Vagina (tissue), 2 donors: ENCODE measurements around the gene GLI3. TPM values are rescaled to one million over a fixed set of nuclear protein-coding genes. Genes with fewer than 3 reads are reported as not detected.

Experiments
- DNase-seq, 2 donors: peaks; one replicate each; pipeline ENCODE4 v3.0.0-alpha.2; 2017; ENCODE audit errors: extremely low spot score in 2 of 2
- H3K27ac ChIP-seq: fragments of 200-600 bp; sonication (generic); one replicate; pipeline ENCODE4 v1.5.1; 2019
- H3K27me3 ChIP-seq: fragments of 200-600 bp; sonication (generic); one replicate; pipeline ENCODE4 v1.5.1; 2019
- H3K36me3 ChIP-seq, 2 donors: fragments of 200-600 bp; sonication (generic); one replicate each; pipeline ENCODE4 v1.5.1; 2017 to 2019
- H3K4me1 ChIP-seq: fragments of 200-600 bp; sonication (generic); one replicate; pipeline ENCODE4 v1.5.1; 2019
- H3K4me3 ChIP-seq, 2 donors: fragments of 200-600 bp; sonication (generic); 1 replicate in 1 of 2; 2 replicates in 1 of 2; pipeline ENCODE4 v1.5.1; 2016 to 2019
- H3K9me3 ChIP-seq: fragments of 200-600 bp; sonication (generic); one replicate; pipeline ENCODE4 v1.5.1; 2019
- CTCF ChIP-seq, 3 experiments: fragments of 450-650 bp in 2 of 3; fragments of 200-600 bp in 1 of 3; sonication (generic) in 1 of 3; IDR thresholded peaks; one replicate each; pipeline ENCODE4 v1.5.1; 2017 to 2019; ENCODE audit warnings: antibody characterized with exemption in 3 of 3, mild to moderate bottlenecking in 2 of 3, moderate library complexity in 2 of 3
- POLR2A ChIP-seq, 2 donors: fragments of 450-650 bp; IDR thresholded peaks; one replicate each; pipeline ENCODE4 v1.6.1; 2017; ENCODE audit warnings: antibody characterized with exemption in 2 of 2, mild to moderate bottlenecking in 2 of 2, moderate library complexity in 2 of 2
- POLR2AphosphoS5 ChIP-seq, 2 donors: sonication (generic); formaldehyde crosslinking; IDR thresholded peaks; one replicate each; pipeline ENCODE4 v1.9.0; 2017; ENCODE audit warnings: antibody characterized with exemption in 2 of 2, mild to moderate bottlenecking in 2 of 2, low read depth in 1 of 2; ENCODE audit not compliant: insufficient read depth in 1 of 2
- intact Hi-C: fragments of 100-400 bp; cut with DNase I; formaldehyde crosslinking; loops from one replicate; pipeline ENCODE4 v1.15.1; 2023
- total RNA-seq: library from RNA; depleted of rRNA; stranded (reverse); fragments of >200 nt; gene quantifications from one replicate; pipeline ENCODE4 v1.2.3, GENCODE V29; 2016

The GLI3 gene
- total RNA-seq, 1 donor from 2014 or later: 24.6 TPM

DNA sequence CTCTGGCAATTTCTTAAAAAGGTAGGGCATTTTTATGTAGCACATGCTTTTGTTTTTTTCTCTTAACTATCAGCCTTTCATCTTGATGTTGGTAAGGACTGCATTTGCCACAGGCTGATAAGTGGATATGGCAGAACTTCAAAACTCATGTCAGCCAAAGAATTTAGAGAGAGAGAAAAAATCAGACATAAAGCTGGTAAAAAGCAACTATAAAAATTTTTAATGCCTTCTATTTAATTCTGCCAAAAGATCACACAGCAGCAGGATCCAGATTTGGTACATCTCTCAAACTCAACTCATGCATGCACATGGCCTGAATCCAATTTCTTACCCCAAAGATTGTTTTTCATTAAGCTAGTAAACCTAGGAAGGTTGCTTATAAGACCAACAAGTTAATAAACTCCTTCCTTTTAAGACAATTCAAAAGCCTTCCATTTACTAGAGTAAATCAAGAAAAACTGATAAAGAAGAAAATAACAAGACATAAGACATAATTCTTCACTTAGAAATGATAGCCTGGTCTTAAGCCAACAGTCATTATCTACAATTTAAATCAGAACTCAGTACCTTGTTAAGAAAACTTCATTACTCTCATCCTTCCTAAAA lies 69.3 kb downstream of the GLI3 start:
- DNase-seq: no peak
- TF ChIP-seq POLR2AphosphoS5 (IDR thresholded peaks at IDR 0.05; ENCODE audit: insufficient read depth in 1 of 2, low read depth in 1 of 2) (peak in 1 of 2 donors; percentile 18), POLR2A (IDR thresholded peaks at IDR 0.05) (no peak)
- no peaks in the 10 kb centered on the region for H3K9me3 ChIP-seq
- H3K36me3 ChIP-seq: no peaks in the 10 kb centered on the region
- H3K27me3 ChIP-seq: no peaks in the 10 kb centered on the region
- H3K4me1 ChIP-seq: peaks cover 38% of the 10 kb centered on the region
- no peak overlapping the region for H3K27ac ChIP-seq
- intact Hi-C loops: no loop called here
- no peak overlapping the region for H3K4me3 ChIP-seq

GRCh38 chr7:42167206-42167605 lies 69.8 kb downstream of the GLI3 start:
- TF ChIP-seq CTCF (IDR thresholded peaks at IDR 0.05) (no peak), POLR2AphosphoS5 (IDR thresholded peaks at IDR 0.05; ENCODE audit: insufficient read depth in 1 of 2, low read depth in 1 of 2) (no peak), POLR2A (IDR thresholded peaks at IDR 0.05) (no peak)
- DNase-seq: no peak
- Histone ChIP-seq H3K4me1 (peaks cover 43% of the 10 kb centered on the region), H3K27me3 (no peaks in the 10 kb centered on the region), H3K27ac (no peak overlapping the region), H3K9me3 (no peaks in the 10 kb centered on the region), H3K36me3 (no peaks in the 10 kb centered on the region), H3K4me3 (no peak overlapping the region)
- intact Hi-C loops: no loop called here

DNA sequence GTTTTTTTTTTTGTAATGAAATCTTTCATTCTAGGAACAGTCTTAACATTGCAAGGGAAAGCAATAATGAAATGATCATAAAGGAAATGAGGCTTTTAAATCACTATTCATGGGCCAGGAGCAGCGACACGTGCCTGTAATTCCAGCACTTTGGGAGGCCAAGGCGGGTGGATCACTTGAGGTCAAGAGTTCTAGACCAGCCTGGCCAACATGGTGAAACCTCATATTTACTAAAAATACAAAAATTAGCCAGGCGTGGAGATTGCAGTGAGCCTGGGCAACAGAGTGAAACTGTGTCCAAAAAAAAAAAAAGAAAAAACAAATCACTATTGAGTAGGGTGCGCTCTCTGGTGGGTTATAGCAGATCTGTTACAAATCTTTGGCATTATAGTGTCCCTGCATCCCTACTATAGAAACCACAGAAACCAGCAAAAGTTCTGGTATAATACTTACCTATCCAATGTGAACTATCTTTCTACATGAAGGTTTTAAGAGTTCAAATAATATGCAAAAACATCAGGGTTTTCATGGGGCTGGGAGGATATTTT lies 72.1 kb downstream of the GLI3 start:
- DNase-seq: no peak
- Histone ChIP-seq H3K27ac (no peak overlapping the region), H3K4me1 (peaks cover 55% of the 10 kb centered on the region), H3K27me3 (no peaks in the 10 kb centered on the region), H3K36me3 (no peaks in the 10 kb centered on the region), H3K4me3 (no peak overlapping the region), H3K9me3 (no peaks in the 10 kb centered on the region)
- TF ChIP-seq CTCF (IDR thresholded peaks at IDR 0.05): no peak
- TF ChIP-seq POLR2AphosphoS5 (IDR thresholded peaks at IDR 0.05; ENCODE audit: insufficient read depth in 1 of 2, low read depth in 1 of 2): no peak
- no peak for TF ChIP-seq POLR2A (IDR thresholded peaks at IDR 0.05)
- intact Hi-C loops: no loop called here

DNA sequence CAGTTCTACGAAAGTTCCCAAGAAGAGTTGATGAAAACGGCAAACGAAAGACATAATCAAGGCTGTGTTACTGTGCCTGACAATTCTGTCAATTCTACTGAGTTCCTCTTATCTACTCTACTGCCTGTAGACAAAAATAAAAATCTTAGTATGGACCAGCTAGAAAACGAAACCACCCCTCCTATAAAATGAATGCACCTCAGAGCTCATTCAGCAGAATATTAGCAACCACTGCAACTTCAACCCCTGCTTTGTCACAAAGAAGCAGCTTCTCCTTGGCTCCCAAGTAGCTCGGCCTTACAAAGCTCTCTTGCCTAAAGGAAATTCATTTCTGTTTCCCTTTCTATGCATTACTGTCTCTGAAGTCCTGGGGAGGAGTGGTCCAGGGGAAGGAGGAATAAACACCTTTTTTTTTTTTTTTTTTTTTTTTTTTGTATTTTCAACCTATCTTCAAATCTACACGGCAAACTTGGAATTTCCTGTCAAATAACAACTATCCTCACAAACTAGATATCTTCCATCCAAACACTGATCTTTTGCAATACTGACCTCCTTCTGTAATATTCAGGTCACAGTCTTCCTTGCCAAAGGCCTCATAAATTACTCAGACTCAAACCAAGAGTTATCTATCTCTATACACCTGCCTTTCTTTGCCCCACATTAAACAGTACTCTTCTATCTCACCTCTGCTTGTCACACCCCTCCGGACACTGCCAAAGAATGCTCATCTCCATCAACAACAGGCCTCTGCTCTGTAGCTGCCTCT lies 74.3 kb downstream of the GLI3 start:
- DNase-seq: no peak
- no peak overlapping the region for H3K27ac ChIP-seq
- no peaks in the 10 kb centered on the region for H3K27me3 ChIP-seq

DNA sequence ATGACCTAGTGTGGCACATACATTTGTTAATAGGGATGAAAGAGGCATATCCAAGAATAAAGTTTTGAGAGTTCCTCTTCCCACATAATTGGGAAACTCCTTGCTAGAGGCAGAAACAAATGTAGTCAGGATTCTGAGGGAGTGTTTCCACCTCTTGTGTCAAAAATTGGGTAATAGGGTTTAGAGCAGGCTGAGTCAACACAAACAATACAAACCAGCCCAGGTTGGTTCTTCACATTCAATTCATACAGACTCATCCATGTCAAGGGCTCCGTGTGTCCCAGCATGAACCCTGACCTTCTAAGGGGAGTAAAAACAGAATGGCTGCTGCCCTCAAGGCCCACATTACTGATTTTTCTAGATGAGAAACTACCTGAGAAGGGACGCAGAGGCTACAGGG lies 75.3 kb downstream of the GLI3 start:
- TF ChIP-seq POLR2A (IDR thresholded peaks at IDR 0.05) (no peak), CTCF (IDR thresholded peaks at IDR 0.05) (no peak), POLR2AphosphoS5 (IDR thresholded peaks at IDR 0.05; ENCODE audit: insufficient read depth in 1 of 2, low read depth in 1 of 2) (peak in 1 of 2 donors; percentile 76)
- Histone ChIP-seq H3K9me3 (no peaks in the 10 kb centered on the region), H3K4me3 (no peak overlapping the region), H3K27me3 (no peaks in the 10 kb centered on the region), H3K36me3 (no peaks in the 10 kb centered on the region), H3K27ac (no peak overlapping the region), H3K4me1 (peaks cover 53% of the 10 kb centered on the region)
- intact Hi-C loops: no loop called here
- DNase-seq: no peak

More for the DNA sequence above, 74.3 kb downstream of the GLI3 start:
- no peak overlapping the region for H3K4me3 ChIP-seq
- intact Hi-C loops: no loop called here
- no peaks in the 10 kb centered on the region for H3K9me3 ChIP-seq
- H3K36me3 ChIP-seq: no peaks in the 10 kb centered on the region
- H3K4me1 ChIP-seq: peaks cover 58% of the 10 kb centered on the region
- TF ChIP-seq POLR2A (IDR thresholded peaks at IDR 0.05): no peak
- TF ChIP-seq CTCF (IDR thresholded peaks at IDR 0.05): no peak
- TF ChIP-seq POLR2AphosphoS5 (IDR thresholded peaks at IDR 0.05; ENCODE audit: insufficient read depth in 1 of 2, low read depth in 1 of 2): no peak
